GM18951 (cell line): ENCODE results near the gene AKNAD1.

Experiments used
- POLR2A ChIP-seq: IDR thresholded peaks from 4 replicates; pipeline ENCODE4 v1.6.1; 2011; ENCODE audit warnings: mild to moderate bottlenecking; ENCODE audit not compliant: insufficient read length, insufficient read depth; ENCODE audit errors: extremely low read depth
- in situ Hi-C: fragments of 300-500 bp; cut with MboI; formaldehyde crosslinking; loops from one replicate; pipeline ENCODE4 v1.12.0; 2022; ENCODE audit warnings: low sequenced_read_pairs, mixed read lengths, inconsistent platforms; ENCODE audit not compliant: unreplicated experiment

AKNAD1 gene

GRCh38 chr1:108854221-108855019, 2.5 kb downstream of the AKNAD1 start:
- in situ Hi-C loops, result no loop called here
- no peak for TF ChIP-seq POLR2A

GRCh38 chr1:108852221-108852975, 4.5 kb downstream of the AKNAD1 start:
- no peak for TF ChIP-seq POLR2A
- in situ Hi-C loops, result no loop called here

GRCh38 chr1:108851567-108851966, 5.3 kb downstream of the AKNAD1 start:
- in situ Hi-C loops, result no loop called here
- no peak for TF ChIP-seq POLR2A

GRCh38 chr1:108850929-108851328, 6.0 kb downstream of the AKNAD1 start:
- in situ Hi-C loops, result no loop called here
- no peak for TF ChIP-seq POLR2A

- TF ChIP-seq POLR2A, result no peak
- in situ Hi-C loops, result no loop called here
These were observed 8.1 kb downstream of the AKNAD1 start for GRCh38 chr1:108848806-108849205.

- in situ Hi-C loops, result no loop called here
- no peak for TF ChIP-seq POLR2A
These were observed 9.4 kb downstream of the AKNAD1 start for GRCh38 chr1:108847494-108847893.

- TF ChIP-seq POLR2A, result no peak
- in situ Hi-C loops, result no loop called here
These were observed 10.9 kb downstream of the AKNAD1 start for GRCh38 chr1:108845991-108846390.

- TF ChIP-seq POLR2A, result no peak
- in situ Hi-C loops, result no loop called here
These were observed 11.4 kb downstream of the AKNAD1 start for GRCh38 chr1:108845446-108845845.

- in situ Hi-C loops, result no loop called here
These were observed 13.3 kb downstream of the AKNAD1 start for GRCh38 chr1:108843390-108844137.

GRCh38 chr1:108842525-108843181, 14.2 kb downstream of the AKNAD1 start:
- in situ Hi-C loops, result no loop called here
- no peak for TF ChIP-seq POLR2A

More at GRCh38 chr1:108843390-108844137, 13.3 kb downstream of the AKNAD1 start:
- TF ChIP-seq POLR2A, result no peak

GRCh38 chr1:108841703-108842102, 15.2 kb downstream of the AKNAD1 start:
- no peak for TF ChIP-seq POLR2A

GRCh38 chr1:108832929-108833328, 24.0 kb downstream of the AKNAD1 start:
- in situ Hi-C loops, result no loop called here
- no peak for TF ChIP-seq POLR2A

More at GRCh38 chr1:108841703-108842102, 15.2 kb downstream of the AKNAD1 start:
- in situ Hi-C loops, result no loop called here

- in situ Hi-C loops, result no loop called here
- TF ChIP-seq POLR2A, result no peak
These were observed 25.7 kb downstream of the AKNAD1 start for GRCh38 chr1:108831225-108831624.
